ENCODE data around the gene INF2.

The INF2 gene

DNA sequence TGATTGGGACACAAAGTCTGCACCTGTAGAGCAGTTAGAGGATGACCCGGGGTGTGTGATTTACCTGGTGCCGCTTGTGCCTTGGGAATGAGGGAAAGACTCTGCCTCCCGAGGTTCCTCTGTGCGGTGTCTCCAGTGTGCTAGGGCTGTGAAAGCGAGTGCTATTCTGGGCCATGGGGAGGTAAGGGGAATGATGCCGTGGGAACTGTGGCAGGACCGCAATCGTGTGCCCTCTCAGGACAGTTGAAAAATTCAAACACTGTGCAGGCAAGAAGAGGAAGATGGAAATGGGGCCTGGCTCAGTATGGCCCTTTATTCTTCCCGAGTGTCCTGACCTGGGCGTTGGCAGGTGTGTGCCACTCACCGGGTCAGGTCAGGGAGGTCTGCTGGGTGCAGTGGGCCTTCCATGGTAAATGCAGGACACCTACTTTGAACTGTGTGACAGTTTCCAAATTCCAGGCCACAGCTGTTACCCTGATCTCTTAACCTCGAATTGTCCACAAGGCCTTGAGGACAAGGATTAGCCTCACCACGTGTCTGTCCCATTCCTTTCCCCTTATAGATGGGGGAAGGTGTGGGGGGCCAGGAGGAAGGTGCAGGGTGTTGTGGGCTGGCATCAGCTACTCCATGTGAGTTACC, 64.9 kb downstream of the INF2 start:
- DNase-seq = no peak

DNA sequence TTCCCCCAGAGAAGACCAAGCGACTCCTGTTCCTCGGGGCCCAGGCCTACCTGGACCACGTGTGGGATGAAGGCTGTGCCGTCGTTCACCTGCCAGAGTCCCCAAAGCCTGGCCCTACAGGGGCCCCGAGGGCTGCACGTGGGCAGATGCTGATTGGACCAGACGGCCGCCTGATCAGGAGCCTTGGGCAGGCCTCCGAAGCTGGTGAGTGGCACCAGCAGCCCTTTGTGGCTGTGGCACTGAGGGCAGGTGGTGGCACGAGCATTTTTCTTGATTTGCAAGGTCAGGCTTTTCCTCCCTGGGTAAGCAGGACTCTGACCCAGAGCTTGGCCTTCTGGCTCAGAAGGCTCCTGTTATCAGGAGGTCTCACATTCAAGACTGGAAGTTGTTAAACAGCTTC, 66.2 kb downstream of the INF2 start:
- DNase-seq = no peak

DNA sequence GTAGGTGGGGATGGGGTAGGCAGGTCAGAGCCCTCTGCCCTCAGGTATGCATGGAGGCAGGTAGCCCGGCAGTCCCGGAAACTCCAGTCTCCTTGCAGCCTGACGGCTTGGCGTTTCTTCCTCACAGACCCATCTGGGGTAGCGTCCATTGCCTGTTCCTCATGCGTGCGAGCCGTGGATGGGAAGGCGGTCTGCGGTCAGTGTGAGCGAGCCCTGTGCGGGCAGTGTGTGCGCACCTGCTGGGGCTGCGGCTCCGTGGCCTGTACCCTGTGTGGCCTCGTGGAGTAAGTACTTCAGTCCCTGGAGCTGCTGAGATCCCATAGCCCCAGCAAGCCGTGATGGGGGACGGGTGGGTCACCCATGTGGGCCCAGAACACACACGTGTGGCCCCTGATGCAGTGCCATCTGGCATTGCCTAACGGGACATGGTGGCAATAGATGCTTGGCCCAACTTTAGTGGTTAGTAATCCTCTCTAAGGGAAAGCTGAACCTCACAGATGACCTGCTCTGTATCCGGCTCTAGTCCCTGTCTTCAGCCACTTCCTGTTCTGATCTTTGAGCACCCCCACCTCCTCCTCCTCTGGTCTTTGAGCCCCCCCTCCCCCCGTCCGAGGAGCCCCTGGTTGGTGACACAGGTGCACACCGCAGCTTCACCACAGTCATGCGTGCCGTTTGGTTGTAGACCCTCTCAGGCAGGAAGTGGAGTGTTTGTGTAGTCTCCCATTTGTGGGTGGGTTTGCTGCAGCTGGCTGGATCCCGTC, 67.2 kb downstream of the INF2 start:
- no peak for DNase-seq

DNA sequence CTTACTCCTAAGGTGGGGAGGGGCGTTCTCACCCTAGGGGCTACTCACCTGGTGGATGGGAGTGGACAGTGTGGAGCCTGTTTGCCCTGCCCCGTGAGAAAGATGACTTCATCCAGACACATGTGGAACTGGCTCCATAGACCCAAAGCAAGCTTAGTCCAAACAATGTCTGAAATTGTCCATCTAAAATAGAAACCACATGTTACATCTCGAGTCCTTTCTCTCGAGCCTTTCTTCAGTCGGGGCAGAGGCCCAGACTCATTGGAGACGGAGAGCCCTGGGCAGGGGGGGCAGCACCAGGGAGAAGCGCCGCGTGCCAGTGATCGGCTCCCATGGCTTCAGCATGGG, 67.8 kb downstream of the INF2 start:
- DNase-seq = no peak

DNA sequence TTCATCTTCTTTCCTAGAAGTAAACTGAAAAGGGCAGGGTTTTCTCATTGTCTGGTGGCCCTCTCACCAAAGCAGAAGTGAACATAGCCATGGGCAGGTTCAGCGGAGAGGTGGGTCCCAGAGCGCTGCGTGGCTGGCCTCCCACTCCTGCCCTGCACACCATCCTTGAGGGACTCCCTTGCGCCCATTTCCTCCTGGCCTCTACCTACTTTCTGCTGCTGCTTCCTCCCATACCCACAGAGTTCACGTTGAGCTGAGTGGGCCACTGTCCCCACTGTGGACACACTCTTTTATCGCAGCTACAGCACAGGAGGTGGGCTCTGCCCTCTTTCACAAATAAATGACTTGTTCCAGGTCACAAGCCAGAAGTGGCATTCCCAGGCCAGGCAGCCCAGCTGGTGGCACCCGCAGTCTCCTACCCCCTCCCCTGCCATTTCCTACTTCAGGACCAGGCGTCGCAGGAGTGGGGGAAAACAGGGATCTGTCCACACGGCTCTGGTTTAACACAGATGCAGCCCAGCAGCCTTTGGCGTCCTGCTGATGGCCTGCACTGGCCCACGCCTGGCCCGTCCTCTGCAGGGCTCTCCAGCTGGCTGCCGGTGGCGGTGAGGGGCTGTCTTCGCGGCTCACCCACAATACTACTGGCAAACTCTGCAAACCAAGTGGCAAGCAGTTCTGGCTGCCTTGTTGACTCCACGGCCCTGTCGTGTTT, 68.4 kb downstream of the INF2 start:
- no peak for DNase-seq

DNA sequence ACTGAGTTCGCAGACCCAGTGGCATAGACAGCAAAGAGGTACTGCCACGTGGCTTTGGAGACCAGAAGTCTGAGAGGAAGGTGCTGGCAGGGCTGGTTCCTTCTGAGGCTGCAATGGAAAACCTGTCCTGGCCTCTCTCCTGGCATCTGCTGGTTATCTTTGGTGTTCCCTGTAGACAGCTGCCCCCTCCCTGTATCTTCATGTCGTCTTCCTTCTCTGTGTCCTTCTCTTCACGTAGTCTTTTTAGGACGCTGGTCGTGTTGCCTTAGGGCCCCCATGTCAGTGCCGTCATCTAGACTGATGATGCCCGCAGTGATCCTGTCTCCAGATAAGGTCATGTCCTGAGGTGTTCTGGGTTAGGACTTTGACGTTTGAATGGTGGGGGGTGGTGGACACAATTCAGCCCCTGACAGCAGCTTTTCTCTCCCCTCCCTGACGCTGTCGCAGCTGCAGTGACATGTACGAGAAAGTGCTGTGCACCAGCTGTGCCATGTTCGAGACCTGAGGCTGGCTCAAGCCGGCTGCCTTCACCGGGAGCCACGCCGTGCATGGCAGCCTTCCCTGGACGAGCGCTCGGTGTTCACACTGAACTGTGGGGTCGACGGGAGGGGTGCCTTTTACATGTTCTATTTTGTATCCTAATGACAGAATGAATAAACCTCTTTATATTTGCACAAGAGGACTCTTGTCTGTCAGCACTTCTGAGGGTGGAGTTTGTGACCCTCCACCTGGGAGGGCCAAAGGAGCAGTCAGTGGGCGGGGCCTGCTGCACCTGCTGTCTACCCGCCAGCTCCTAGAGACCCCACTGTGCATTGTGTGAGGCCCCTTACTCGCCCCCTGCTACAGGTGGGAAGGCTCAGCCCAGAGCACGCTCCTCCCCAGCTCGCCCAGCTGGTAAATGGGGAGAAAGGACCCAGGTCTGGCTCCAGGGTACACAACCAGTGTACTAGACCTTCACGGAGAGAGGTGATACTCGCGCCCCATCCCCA, 69.9 kb downstream of the INF2 start:
- DNase-seq = no peak

DNA sequence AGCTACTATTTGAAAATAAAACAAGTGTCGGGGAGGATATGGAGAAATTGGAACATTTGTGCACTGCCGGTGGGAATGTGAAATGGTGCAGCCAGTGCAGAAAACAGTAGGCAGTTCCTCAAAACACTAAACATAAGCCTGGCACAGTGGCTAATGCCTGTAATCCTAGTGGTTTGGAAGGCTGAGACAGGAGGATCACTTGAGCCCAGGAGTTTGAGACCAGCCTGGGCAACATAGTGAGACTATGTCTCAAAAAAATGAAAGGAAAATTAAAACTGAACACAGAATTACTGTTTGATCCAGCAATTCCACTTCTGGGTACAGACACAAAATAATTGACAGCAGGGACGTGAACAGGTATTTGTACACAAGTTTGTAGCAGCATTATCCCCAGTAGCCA, 76.1 kb downstream of the INF2 start:
- no peak for DNase-seq

DNA sequence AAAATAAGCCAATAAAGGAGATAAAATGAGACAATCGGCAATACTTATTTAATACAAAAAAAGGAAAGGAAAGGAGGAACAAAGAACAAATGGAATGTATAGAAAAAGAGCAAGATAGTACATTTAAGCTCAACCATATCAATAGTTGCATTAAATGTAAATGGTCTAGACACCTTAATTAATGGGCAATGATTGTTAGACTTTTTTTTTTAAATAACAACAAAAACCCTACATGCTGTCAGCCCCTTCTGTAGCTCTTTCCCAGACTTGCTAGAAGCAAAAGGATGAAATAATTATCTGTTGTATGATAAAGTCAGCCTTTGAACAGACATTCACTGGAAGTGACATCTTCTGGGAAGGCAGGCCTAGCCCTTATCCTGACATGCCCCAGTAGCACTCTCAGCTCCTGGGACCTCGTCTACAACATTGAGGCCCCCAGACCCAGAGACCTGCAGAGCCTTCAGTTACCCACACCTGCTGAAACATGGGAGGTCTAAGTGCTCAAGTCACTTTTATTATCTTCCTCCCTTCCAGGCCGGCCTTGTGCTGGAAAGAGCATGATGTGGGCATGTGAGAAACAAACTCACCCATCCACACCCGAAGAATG, 76.9 kb downstream of the INF2 start:
- DNase-seq = no peak

DNA sequence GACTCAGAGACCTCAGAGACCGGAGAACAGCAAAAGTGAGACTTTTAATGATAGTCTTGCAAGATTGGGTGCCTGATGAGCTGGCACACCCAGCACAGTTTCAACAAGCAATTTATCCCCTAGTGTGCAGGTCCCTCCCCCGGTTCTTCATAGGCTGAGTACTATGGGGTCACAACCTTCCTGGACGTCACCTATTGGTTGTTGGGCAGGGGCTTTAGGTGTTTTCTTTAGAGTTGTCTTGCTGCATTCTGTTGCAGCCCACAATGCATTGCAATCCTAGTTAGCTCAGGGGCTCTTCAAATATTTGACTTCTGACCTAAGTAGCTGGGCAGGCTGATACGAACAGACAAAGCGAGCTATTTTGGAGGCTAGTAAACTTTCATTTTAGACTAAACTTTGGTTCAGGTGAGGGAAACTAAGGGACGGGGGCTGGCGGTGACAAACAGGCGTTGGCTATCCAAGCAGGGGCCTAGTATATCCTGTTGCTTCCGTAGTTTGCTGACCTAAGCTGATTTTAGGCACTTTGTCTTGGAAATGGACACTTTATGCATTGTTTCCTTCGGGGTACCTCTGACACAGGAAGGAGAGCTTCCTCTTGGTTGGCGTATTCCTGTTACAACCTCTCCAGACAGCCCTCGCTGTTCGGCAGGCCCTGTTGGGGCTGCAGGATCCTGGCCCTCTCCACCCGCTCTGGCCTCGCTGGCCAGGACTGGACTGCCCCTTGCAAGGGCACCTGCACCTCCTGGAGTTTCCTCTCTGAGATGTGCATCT, 77.6 kb downstream of the INF2 start:
- no peak for DNase-seq

DNA sequence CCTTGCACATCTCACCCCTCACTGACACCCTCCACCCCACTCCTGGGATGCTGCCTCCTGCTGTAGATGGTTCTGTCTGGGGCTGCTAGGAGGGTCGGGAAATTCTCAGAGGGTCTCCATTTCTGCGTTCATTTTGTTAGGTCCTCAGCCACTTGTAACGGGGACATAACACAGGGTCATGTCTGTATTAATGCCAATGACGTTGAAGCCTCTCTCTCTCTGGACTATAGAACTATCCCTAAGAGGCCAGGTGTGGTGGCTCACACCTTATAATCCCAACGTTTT, 78.2 kb downstream of the INF2 start:
- no peak for DNase-seq

DNA sequence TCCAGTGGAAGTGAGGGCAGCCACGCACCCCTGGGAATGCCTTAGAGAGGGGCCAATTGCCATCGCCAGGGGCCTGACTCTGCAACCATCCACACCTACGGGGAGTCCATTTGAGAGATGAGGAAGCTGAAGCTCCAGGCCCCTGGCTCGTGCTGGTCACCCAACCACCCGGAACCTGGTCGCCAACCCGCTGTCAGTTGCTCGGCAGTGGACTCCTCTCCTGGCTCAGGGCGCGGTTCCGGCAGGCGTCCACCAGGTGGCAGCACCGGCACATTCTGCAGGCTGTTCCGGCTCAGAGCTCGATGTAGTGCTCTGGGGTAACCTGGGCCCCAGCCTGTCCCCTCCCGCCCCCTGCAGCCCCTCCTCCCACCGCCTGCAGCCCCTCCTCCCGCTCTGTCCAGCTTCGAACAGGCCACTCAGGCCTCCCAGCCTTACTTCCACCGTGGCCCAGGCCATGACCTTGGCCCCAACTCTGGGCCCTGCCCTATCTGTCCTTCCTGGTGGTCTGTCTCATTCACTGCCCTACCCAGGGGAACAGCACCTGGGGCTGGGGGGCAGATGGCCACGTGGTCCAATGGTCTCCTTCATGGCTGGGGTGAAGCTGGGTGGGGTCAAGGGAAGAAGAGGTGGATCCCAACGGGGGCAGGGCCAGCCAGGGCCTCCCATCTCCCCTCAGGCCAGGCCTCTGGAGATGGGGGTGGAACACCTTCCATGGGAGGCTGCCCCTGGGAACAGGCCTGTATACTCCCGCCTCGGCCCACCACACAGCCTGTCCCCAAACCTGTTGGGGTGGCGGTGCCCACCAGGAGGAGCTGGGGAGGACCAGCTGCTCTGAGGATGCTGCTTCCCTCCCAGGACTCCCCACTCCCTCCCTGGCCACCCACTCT, 79.3 kb downstream of the INF2 start:
- no peak for DNase-seq

DNA sequence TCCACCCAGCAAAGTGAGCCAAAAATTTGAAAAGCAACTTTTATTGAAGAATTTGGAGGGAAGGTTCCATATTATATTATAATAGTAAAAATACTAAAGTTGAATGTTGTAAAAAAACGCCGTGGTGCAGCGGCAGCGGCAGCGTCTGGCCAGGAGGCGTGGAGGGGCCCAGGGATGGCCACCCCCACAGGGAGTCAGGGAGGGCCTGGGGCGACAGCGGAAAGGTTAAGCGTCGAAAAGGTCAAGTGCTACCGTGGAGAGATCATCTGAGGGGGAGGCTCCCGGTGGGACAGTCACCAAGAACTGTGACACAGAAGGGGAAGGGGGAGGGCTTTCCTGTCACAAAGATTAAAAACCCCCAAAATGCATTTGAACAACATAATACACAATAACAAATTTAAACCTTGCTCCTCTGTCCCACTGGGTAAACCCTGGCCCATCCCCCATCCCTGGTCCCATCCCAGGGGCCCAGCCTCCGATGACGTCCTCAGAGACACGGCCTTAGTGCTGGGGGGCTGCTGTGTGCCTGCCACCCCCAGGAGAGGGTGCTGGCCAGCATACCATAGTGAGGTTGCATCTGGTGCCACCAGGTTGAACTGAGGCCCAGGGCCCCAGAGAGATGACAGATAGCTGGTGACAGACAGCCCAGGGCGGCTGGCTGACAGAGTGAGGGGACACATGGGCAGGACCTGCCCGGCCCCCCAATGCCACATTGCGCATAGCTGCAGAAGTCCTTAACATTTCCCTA, 80.1 kb downstream of the INF2 start:
- no peak for DNase-seq

DNA sequence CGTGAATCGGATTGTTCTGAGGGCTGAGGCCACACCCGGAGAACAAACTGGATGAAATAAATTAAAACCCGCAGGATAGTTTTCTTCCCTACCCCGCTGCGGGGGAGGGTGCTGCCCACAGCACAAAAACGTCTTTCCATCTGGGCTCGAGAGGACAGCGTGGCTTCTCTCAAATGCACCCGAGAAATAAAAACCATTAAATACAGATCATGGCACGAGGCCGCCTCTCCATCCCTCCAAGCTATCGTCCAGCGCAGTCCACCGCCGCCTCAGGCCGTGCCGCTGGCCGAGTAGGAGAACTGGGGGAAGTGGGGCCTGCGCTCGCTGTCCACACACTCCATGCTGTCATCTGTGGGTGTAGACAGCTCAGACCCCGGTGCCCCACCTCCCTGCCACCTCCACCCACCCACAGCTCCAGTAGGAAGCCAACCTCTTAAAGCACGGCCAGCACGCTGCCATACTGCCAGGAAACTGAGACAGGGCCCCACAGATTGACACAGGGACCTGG, 80.7 kb downstream of the INF2 start:
- no peak for DNase-seq

DNA sequence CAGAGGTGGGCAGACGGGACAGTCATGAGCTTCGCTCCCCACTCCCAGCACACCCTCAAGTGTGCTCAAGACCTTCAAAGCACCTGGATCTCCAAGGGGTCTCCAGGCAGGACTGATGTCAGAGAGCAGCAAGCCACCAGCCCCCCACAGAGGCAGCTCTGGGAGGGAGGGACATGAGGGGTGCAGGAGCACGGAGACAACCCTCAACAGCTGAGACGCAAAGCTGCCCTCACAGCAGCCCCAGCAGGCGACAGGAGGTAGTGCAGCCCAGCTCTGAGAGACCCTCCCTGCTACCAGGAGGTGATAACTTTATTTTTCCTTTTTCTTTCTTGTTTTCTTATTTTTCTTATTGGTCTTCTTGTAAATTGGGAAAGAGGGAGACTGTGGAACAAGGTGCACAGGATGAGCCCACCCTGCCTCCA, 81.4 kb downstream of the INF2 start:
- no peak for DNase-seq

DNA sequence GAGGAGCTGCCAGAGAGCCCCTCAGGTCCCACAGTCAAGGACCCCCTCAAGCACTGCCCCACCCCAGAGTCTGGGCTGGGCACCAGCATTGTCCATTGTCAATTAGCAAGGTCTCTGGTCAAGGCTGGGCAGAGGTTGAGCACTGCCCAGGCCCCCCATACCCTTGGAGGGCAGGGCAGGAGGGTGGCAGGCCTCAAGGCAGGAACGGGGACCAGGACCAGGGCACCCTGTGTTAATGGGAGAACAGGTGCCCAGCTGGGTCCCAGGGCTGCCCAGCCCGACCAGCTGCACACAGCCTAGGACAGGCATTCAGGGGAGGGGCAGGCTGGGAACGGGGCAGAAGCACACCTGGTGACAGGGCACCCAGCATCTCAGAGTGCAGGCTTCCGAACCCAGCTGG, 82.0 kb downstream of the INF2 start:
- no peak for DNase-seq
